A549 (cell line): ENCODE data around the gene CNGA2. TPM values are rescaled to one million over a fixed set of nuclear protein-coding genes. Genes with fewer than 3 reads are reported as not detected.

Experiments used
- ATAC-seq, 2 experiments: fragments of 200-7000 bp in 1 of 2; fragments of >200 bp in 1 of 2; cut with Nextera tagmentation in 1 of 2; cut with Tn5 transposase in 1 of 2; 3 replicates each; pipeline versions ENCODE4 v1.8.0 to v1.9.1; 2018 to 2020; ENCODE audit warnings: mild to moderate bottlenecking in 1 of 2, moderate library complexity in 1 of 2
- CTCF ChIA-PET: fragments of 300-600 bp; sonication (Branson Sonifier 250); formaldehyde crosslinking; extraction: SDS; loops from one replicate; lab custom pipeline; 2021; ENCODE audit warnings: antibody characterized with exemption, inconsistent platforms; lab: Yijun Ruan, JAX
- POLR2A ChIA-PET: fragments of 350-600 bp; formaldehyde crosslinking; extraction: SDS; loops from one replicate; lab custom pipeline; 2021; ENCODE audit warnings: antibody characterized with exemption, inconsistent platforms; lab: Yijun Ruan, JAX
- DNase-seq, 2 experiments: peaks; one replicate each; pipeline versions ENCODE4 v3.0.0 to v3.0.0-alpha.2; 2011 to 2016; ENCODE audit warnings: low read depth in 1 of 2, low spot score in 1 of 2
- FAIRE-seq: peaks from 2 replicates; lab custom pipeline; 2011; peaks lifted over from hg19 to GRCh38; lab: Jason Lieb, UNC
- H3K27ac ChIP-seq, 2 experiments: fragments of >200 bp; sonication (Bioruptor Twin); formaldehyde crosslinking; 3 replicates each; pipeline ENCODE4 v1.5.1; 2016 to 2017
- H3K4me1 ChIP-seq: fragments of >200 bp; sonication (Bioruptor Twin); formaldehyde crosslinking; 3 replicates; pipeline ENCODE4 v1.6.1; 2016
- H3K4me2 ChIP-seq: fragments of >200 bp; sonication (Bioruptor Twin); formaldehyde crosslinking; 3 replicates; pipeline ENCODE4 v1.6.1; 2016
- H3K4me3 ChIP-seq: fragments of >200 bp; sonication (Bioruptor Twin); formaldehyde crosslinking; 3 replicates; pipeline ENCODE4 v1.5.1; 2016
- H3K9me3 ChIP-seq: fragments of >200 bp; sonication (Bioruptor Twin); formaldehyde crosslinking; 3 replicates; pipeline ENCODE4 v1.6.1; 2016
- BHLHE40 ChIP-seq: IDR thresholded peaks from 2 replicates; pipeline ENCODE4 v1.6.1; 2012; ENCODE audit warnings: low read depth, low read length, inconsistent platforms
- CEBPB ChIP-seq, 2 experiments: fragments of >200 bp in 1 of 2; sonication (Bioruptor Twin) in 1 of 2; formaldehyde crosslinking in 1 of 2; IDR thresholded peaks; 2 replicates each; pipeline ENCODE4 v1.6.1; 2012 to 2016
- CHD4 ChIP-seq: fragments of 200-600 bp; sonication (generic); IDR thresholded peaks from 2 replicates; pipeline ENCODE4 v1.6.1; 2016; ENCODE audit warnings: antibody characterized with exemption, mild to moderate bottlenecking, borderline replicate concordance
- EHF ChIP-seq: fragments of 250-450 bp; sonication (Bioruptor Pico); IDR thresholded peaks from 2 replicates; pipeline ENCODE4 v1.5.0; 2020; ENCODE audit warnings: mild to moderate bottlenecking
- EP300 ChIP-seq, 2 experiments: fragments of >200 bp; sonication (Bioruptor Twin); formaldehyde crosslinking; IDR thresholded peaks; 2 replicates in 1 of 2; 3 replicates in 1 of 2; pipeline ENCODE4 v1.6.1; 2016 to 2017
- HDAC2 ChIP-seq: fragments of 200-600 bp; sonication (generic); IDR thresholded peaks from 2 replicates; pipeline ENCODE4 v1.6.1; 2016
- HES2 ChIP-seq: fragments of >200 bp; sonication (Bioruptor Twin); formaldehyde crosslinking; IDR thresholded peaks from 2 replicates; pipeline ENCODE4 v1.6.1; 2016
- HEYL ChIP-seq: fragments of 250-450 bp; sonication (Bioruptor Pico); IDR thresholded peaks from 2 replicates; pipeline ENCODE4 v1.8.0; 2021; ENCODE audit warnings: mild to moderate bottlenecking, moderate library complexity
- HMGXB4 ChIP-seq: fragments of 250-450 bp; sonication (Bioruptor Pico); IDR thresholded peaks from 2 replicates; pipeline ENCODE4 v1.5.0; 2021; ENCODE audit warnings: mild to moderate bottlenecking, moderate library complexity, borderline replicate concordance
- HOXA7 ChIP-seq: fragments of 250-450 bp; sonication (Bioruptor Pico); IDR thresholded peaks from 2 replicates; pipeline ENCODE4 v1.5.0; 2020; ENCODE audit warnings: mild to moderate bottlenecking, moderate library complexity
- HOXB13 ChIP-seq: fragments of 250-450 bp; sonication (Bioruptor Pico); IDR thresholded peaks from 2 replicates; pipeline ENCODE4 v1.5.0; 2020; ENCODE audit warnings: low read depth, mild to moderate bottlenecking, moderate library complexity
- HOXB5 ChIP-seq: fragments of 250-450 bp; sonication (Bioruptor Pico); IDR thresholded peaks from 2 replicates; pipeline ENCODE4 v1.5.0; 2020; ENCODE audit warnings: mild to moderate bottlenecking, moderate library complexity
- JUNB ChIP-seq: fragments of >200 bp; sonication (Bioruptor Twin); formaldehyde crosslinking; IDR thresholded peaks from 2 replicates; pipeline ENCODE4 v1.6.1; 2016
- KDM5A ChIP-seq: fragments of 200-600 bp; sonication (generic); IDR thresholded peaks from 2 replicates; pipeline ENCODE4 v1.6.1; 2016; ENCODE audit warnings: antibody characterized with exemption, mild to moderate bottlenecking
- MAZ ChIP-seq: fragments of 150-350 bp; IDR thresholded peaks from 2 replicates; pipeline ENCODE4 v1.6.1; 2014; ENCODE audit warnings: antibody characterized with exemption, low read depth, low read length, borderline replicate concordance
- NR3C1 ChIP-seq: fragments of >200 bp; sonication (Bioruptor Twin); formaldehyde crosslinking; IDR thresholded peaks from 3 replicates; pipeline ENCODE4 v1.6.1; 2017
- RARB ChIP-seq: fragments of 250-450 bp; sonication (Bioruptor Pico); IDR thresholded peaks from 2 replicates; pipeline ENCODE4 v1.8.0; 2021; ENCODE audit warnings: mild to moderate bottlenecking, moderate library complexity
- RFX5 ChIP-seq: fragments of 450-650 bp; IDR thresholded peaks from 2 replicates; pipeline ENCODE4 v1.7.1; 2014; ENCODE audit warnings: antibody characterized with exemption, mild to moderate bottlenecking, moderate library complexity
- RNF2 ChIP-seq: fragments of 200-600 bp; sonication (generic); IDR thresholded peaks from 2 replicates; pipeline ENCODE4 v1.6.1; 2016; ENCODE audit warnings: low read depth, mild to moderate bottlenecking, antibody characterized with exemption, moderate library complexity, borderline replicate concordance
- SREBF2 ChIP-seq: fragments of 450-650 bp; IDR thresholded peaks from 2 replicates; pipeline ENCODE4 v1.6.1; 2014; ENCODE audit warnings: mild to moderate bottlenecking, moderate library complexity
- TP53 ChIP-seq: fragments of 250-450 bp; sonication (Bioruptor Pico); IDR thresholded peaks from 2 replicates; pipeline ENCODE4 v1.5.0; 2021; ENCODE audit warnings: mild to moderate bottlenecking, moderate library complexity
- ZC3H11A ChIP-seq: fragments of 450-650 bp; IDR thresholded peaks from 2 replicates; pipeline ENCODE4 v1.6.1; 2014; ENCODE audit warnings: antibody characterized with exemption, mild to moderate bottlenecking
- ZNF302 ChIP-seq: fragments of 250-450 bp; sonication (Bioruptor Pico); IDR thresholded peaks from 2 replicates; pipeline ENCODE4 v1.9.0; 2021; ENCODE audit warnings: inconsistent platforms, mild to moderate bottlenecking, moderate library complexity
- ZSCAN20 ChIP-seq: fragments of 250-450 bp; sonication (Bioruptor Pico); IDR thresholded peaks from 2 replicates; pipeline ENCODE4 v1.8.0; 2022; ENCODE audit warnings: mild to moderate bottlenecking, moderate library complexity
- WGBS: methylation state at CpG from one replicate; pipeline ENCODE4 v1.1.6; 2017; ENCODE audit errors: missing lambda C conversion rate; 5-methylcytosine and 5-hydroxymethylcytosine counted together
- polyA plus RNA-seq, 4 experiments: library from polyadenylated mRNA; depleted of rRNA in 3 of 4; stranded (reverse); fragments of >200 nt; fragmentation: RNase III in 1 of 4; extraction: RNeasy Plus Mini Kit Qiagen cat#74134 plus additional on column Dnase treatment in 1 of 4; gene quantifications; 2 replicates in 3 of 4; 3 replicates in 1 of 4; pipeline ENCODE4 v1.2.3, GENCODE V29; 2011 to 2017
- TF ChIP-seq, protein P1 (sequence below): fragments of >200 bp; sonication (Bioruptor Twin); formaldehyde crosslinking; IDR thresholded peaks from 3 replicates; pipeline ENCODE4 v1.6.1; 2016
- TF ChIP-seq, protein P2 (sequence below): fragments of 250-450 bp; sonication (Bioruptor Pico); IDR thresholded peaks from 2 replicates; pipeline ENCODE4 v1.5.0; 2020; ENCODE audit warnings: low read depth, mild to moderate bottlenecking, moderate library complexity
- TF ChIP-seq, protein P3 (sequence below): IDR thresholded peaks from 2 replicates; pipeline ENCODE4 v1.6.1; 2012

The CNGA2 gene
- polyA plus RNA-seq, 2 of the 4 experiments (the other 2 are of a cell fraction), result not detected

DNA sequence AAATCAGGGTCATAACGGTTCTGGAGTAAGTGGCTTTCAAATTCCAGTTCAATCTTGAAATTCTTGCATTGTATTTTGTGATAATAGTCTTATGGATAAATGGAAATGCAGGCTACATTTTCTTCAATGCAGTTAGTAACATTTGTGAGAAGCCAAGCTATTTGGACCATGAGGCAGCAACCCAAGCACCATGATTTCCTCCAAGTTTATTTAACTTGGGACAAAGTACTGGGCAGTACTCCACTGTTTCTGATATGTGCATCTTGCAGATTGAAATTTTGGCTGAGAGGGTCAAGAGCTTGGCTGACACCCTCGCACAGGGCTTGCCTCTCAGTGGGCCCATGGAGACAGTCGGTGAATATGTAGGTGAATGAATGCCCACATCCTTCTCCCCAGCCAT lies 39.9 kb downstream of the CNGA2 start:
- WGBS, result 22% methylated on average over 3 of the region's 3 CpGs
- Histone ChIP-seq H3K4me3 (no peak overlapping the region), H3K27ac (no peak overlapping the region), H3K4me2 (no peak overlapping the region), H3K4me1 (no peaks in the 10 kb centered on the region), H3K9me3 (no peaks in the 10 kb centered on the region)
- ATAC-seq, result no peak
- DNase-seq, result no peak
- CTCF ChIA-PET, result no interaction called here
- FAIRE-seq, result no peak
- no peak for TF ChIP-seq ZNF302 (CRISPR knock-in tag)
- TF ChIP-seq, protein P1, sequence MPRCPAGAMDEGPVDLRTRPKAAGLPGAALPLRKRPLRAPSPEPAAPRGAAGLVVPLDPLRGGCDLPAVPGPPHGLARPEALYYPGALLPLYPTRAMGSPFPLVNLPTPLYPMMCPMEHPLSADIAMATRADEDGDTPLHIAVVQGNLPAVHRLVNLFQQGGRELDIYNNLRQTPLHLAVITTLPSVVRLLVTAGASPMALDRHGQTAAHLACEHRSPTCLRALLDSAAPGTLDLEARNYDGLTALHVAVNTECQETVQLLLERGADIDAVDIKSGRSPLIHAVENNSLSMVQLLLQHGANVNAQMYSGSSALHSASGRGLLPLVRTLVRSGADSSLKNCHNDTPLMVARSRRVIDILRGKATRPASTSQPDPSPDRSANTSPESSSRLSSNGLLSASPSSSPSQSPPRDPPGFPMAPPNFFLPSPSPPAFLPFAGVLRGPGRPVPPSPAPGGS, result no peak
- POLR2A ChIA-PET, result no interaction called here

- FAIRE-seq (no peak), DNase-seq (no peak), ATAC-seq (no peak)
- 63% methylated on average over 8 of the region's 13 CpGs for WGBS
- H3K9me3 ChIP-seq, result no peaks in the 10 kb centered on the region
- POLR2A ChIA-PET, result no interaction called here
- TF ChIP-seq HMGXB4 (CRISPR knock-in tag), result no peak
- TF ChIP-seq ZC3H11A, result no peak
- TF ChIP-seq, protein P2, sequence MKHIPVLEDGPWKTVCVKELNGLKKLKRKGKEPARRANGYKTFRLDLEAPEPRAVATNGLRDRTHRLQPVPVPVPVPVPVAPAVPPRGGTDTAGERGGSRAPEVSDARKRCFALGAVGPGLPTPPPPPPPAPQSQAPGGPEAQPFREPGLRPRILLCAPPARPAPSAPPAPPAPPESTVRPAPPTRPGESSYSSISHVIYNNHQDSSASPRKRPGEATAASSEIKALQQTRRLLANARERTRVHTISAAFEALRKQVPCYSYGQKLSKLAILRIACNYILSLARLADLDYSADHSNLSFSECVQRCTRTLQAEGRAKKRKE (CRISPR knock-in tag), result no peak
- TF ChIP-seq RFX5, result no peak
- no peak for TF ChIP-seq EHF (CRISPR knock-in tag)
- TF ChIP-seq CEBPB (IDR thresholded peaks at IDR 0.05), result no peak
- TF ChIP-seq, protein P3, sequence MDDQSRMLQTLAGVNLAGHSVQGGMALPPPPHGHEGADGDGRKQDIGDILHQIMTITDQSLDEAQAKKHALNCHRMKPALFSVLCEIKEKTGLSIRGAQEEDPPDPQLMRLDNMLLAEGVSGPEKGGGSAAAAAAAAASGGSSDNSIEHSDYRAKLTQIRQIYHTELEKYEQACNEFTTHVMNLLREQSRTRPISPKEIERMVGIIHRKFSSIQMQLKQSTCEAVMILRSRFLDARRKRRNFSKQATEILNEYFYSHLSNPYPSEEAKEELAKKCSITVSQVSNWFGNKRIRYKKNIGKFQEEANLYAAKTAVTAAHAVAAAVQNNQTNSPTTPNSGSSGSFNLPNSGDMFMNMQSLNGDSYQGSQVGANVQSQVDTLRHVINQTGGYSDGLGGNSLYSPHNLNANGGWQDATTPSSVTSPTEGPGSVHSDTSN, result no peak
- no peak for TF ChIP-seq HOXB5 (CRISPR knock-in tag)
- no peak for TF ChIP-seq KDM5A
- TF ChIP-seq BHLHE40, result no peak
- TF ChIP-seq RARB (CRISPR knock-in tag), result no peak
- TF ChIP-seq EP300 (IDR thresholded peaks at IDR 0.05), result no peak
- no peak overlapping the region for H3K27ac ChIP-seq
- CTCF ChIA-PET, result interaction anchor here (1.3 kb wide), 1 partner anchor 23 kb away, joined by 4 read pairs; no protein-coding TSS in a partner anchor
- no peak overlapping the region for H3K4me3 ChIP-seq
- H3K4me2 ChIP-seq, result no peak overlapping the region
- H3K4me1 ChIP-seq, result no peaks in the 10 kb centered on the region
These were observed 41.7 kb downstream of the CNGA2 start for GRCh38 chrX:151776181-151776731.

- ChIA-PET CTCF (interaction anchor here (1.3 kb wide), 1 partner anchor 23 kb away, joined by 4 read pairs; no protein-coding TSS in a partner anchor), POLR2A (no interaction called here)
- Histone ChIP-seq H3K4me3 (no peak overlapping the region), H3K4me2 (no peak overlapping the region), H3K4me1 (no peaks in the 10 kb centered on the region), H3K27ac (no peak overlapping the region), H3K9me3 (no peaks in the 10 kb centered on the region)
- ATAC-seq (no peak), DNase-seq (no peak), FAIRE-seq (no peak)
- 65% methylated on average over 4 of the region's 5 CpGs for WGBS
- TF ChIP-seq JUNB (no peak), HES2 (no peak), RNF2 (no peak), HDAC2 (no peak), NR3C1 (no peak), CHD4 (no peak), HEYL (CRISPR knock-in tag) (no peak), HOXA7 (CRISPR knock-in tag) (no peak), TP53 (CRISPR knock-in tag) (no peak), ZNF302 (CRISPR knock-in tag) (no peak), BHLHE40 (no peak), HOXB13 (CRISPR knock-in tag) (no peak), MAZ (no peak), ZSCAN20 (CRISPR knock-in tag) (no peak), SREBF2 (no peak), RFX5 (no peak)
These were observed 42.4 kb downstream of the CNGA2 start for GRCh38 chrX:151776936-151777335.
